ENCODE data around the gene LTBP1.

LTBP1 gene

GRCh38 chr2:33106115-33106514 lies 159.4 kb downstream of the LTBP1 start:
- Histone ChIP-seq H3K4me3 (replicated peaks; ENCODE audit: insufficient read depth, low read length) (no peak overlapping the region), H3K27me3 (ENCODE audit: insufficient read depth, poor library complexity, severe bottlenecking) (peaks cover 4% of the 10 kb centered on the region), H3K27ac (replicated peaks) (no peak overlapping the region)
- no peak for DNase-seq (ENCODE audit: low read depth in 1 of 2, low spot score in 1 of 2)
- TF ChIP-seq POLR2AphosphoS5 (IDR thresholded peaks at IDR 0.05; ENCODE audit: low read depth) (no peak), CTCF (IDR thresholded peaks at IDR 0.05; ENCODE audit: insufficient read depth, low read length) (no peak), REST (IDR thresholded peaks at IDR 0.05; ENCODE audit: insufficient replicate concordance, low read depth) (no peak), SPI1 (IDR thresholded peaks at IDR 0.05; ENCODE audit: borderline replicate concordance, low read depth) (no peak), GABPA (IDR thresholded peaks at IDR 0.05; ENCODE audit: low read depth) (no peak)

- Histone ChIP-seq H3K27me3 (ENCODE audit: insufficient read depth, poor library complexity, severe bottlenecking) (peaks cover 4% of the 10 kb centered on the region), H3K27ac (replicated peaks) (no peak overlapping the region), H3K4me3 (replicated peaks; ENCODE audit: insufficient read depth, low read length) (no peak overlapping the region)
- TF ChIP-seq REST (IDR thresholded peaks at IDR 0.05; ENCODE audit: insufficient replicate concordance, low read depth) (no peak), POLR2AphosphoS5 (IDR thresholded peaks at IDR 0.05; ENCODE audit: low read depth) (no peak), SPI1 (IDR thresholded peaks at IDR 0.05; ENCODE audit: borderline replicate concordance, low read depth) (no peak), GABPA (IDR thresholded peaks at IDR 0.05; ENCODE audit: low read depth) (no peak), CTCF (IDR thresholded peaks at IDR 0.05; ENCODE audit: insufficient read depth, low read length) (no peak)
- no peak for DNase-seq (ENCODE audit: low read depth in 1 of 2, low spot score in 1 of 2)
Observed at GRCh38 chr2:33107690-33108482, 161.1 kb downstream of the LTBP1 start.

GRCh38 chr2:33108483-33109443 lies 162.0 kb downstream of the LTBP1 start:
- Histone ChIP-seq H3K4me3 (replicated peaks; ENCODE audit: insufficient read depth, low read length) (no peak overlapping the region), H3K27me3 (ENCODE audit: insufficient read depth, poor library complexity, severe bottlenecking) (peaks cover 4% of the 10 kb centered on the region), H3K27ac (replicated peaks) (no peak overlapping the region)
- DNase-seq (ENCODE audit: low read depth in 1 of 2, low spot score in 1 of 2): no peak
- TF ChIP-seq REST (IDR thresholded peaks at IDR 0.05; ENCODE audit: insufficient replicate concordance, low read depth) (no peak), POLR2AphosphoS5 (IDR thresholded peaks at IDR 0.05; ENCODE audit: low read depth) (no peak), CTCF (IDR thresholded peaks at IDR 0.05; ENCODE audit: insufficient read depth, low read length) (no peak), GABPA (IDR thresholded peaks at IDR 0.05; ENCODE audit: low read depth) (no peak), SPI1 (IDR thresholded peaks at IDR 0.05; ENCODE audit: borderline replicate concordance, low read depth) (no peak)

Data from HL-60 (cell line).